DOHH2 (cell line): ENCODE results near the gene DHRS4L2.

Source experiments
- CTCF ChIP-seq: fragments of 200-600 bp; sonication (generic); IDR thresholded peaks from one replicate; pipeline ENCODE4 v1.5.1; 2014; ENCODE audit warnings: antibody characterized with exemption, mild to moderate bottlenecking, low read depth, low read length; ENCODE audit not compliant: poor library complexity, severe bottlenecking
- EZH2phosphoT487 ChIP-seq: fragments of 200-600 bp; sonication (generic); IDR thresholded peaks from 2 replicates; pipeline ENCODE4 v1.6.1; 2017; ENCODE audit warnings: borderline replicate concordance, mild to moderate bottlenecking, antibody characterized with exemption, low read length, moderate library complexity, mixed read lengths

DNA sequence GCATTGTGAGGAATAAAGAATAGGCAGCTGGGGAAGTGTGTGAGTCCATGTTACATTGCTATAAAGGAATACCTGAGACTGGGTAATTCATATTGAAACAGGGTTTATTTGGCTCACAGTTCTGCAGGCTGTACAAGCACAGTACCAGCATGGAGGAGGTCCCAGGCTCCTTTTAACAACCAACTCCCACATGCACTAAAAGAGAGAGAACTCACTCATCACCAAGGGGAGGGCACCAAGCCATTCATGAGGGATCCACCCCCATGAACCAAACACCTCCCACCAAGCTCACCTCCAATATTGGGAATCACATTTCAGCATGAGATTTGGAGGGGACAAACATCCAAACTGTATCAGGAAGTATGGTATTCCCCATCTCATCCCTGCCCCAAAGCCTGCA, 47.1 kb upstream of the DHRS4L2 start:
- TF ChIP-seq CTCF (no peak), EZH2phosphoT487 (no peak)
